HepG2 (cell line): ENCODE measurements around the gene NME7. TPM values are rescaled to one million over a fixed set of nuclear protein-coding genes. Genes with fewer than 3 reads are reported as not detected.
A peak's percentile ranks its signal among the peaks of the same experiment; 100 is the strongest.

ENCODE experiments used
- BORCS8-MEF2B ChIP-seq: sonication (generic); formaldehyde crosslinking; IDR thresholded peaks from 2 replicates; pipeline ENCODE4 v1.8.0; 2022; ENCODE audit warnings: mild to moderate bottlenecking, missing genetic modification reagents
- CBX2 ChIP-seq, 2 experiments: fragments of 200-600 bp in 1 of 2; sonication (generic); formaldehyde crosslinking in 1 of 2; IDR thresholded peaks; 2 replicates each; pipeline versions ENCODE4 v1.7.0 to v1.8.1; 2018 to 2022; ENCODE audit warnings: low read depth in 2 of 2, low read length in 1 of 2, mild to moderate bottlenecking in 1 of 2, missing genetic modification reagents in 1 of 2
- ETS1 ChIP-seq: sonication (generic); formaldehyde crosslinking; IDR thresholded peaks from 2 replicates; pipeline ENCODE4 v1.4.0; 2020; ENCODE audit warnings: missing genetic modification reagents
- FOXK1 ChIP-seq: sonication (generic); formaldehyde crosslinking; IDR thresholded peaks from 2 replicates; pipeline ENCODE4 v1.4.0; 2020; ENCODE audit warnings: low read depth, missing genetic modification reagents, borderline replicate concordance
- NR2F1 ChIP-seq, 2 experiments: fragments of 450-650 bp in 1 of 2; formaldehyde crosslinking in 1 of 2; IDR thresholded peaks; 2 replicates each; pipeline versions ENCODE4 v1.5.0 to v1.6.1; 2016 to 2020; ENCODE audit warnings: mild to moderate bottlenecking in 1 of 2, missing compliant biosample characterization in 1 of 2, missing genetic modification reagents in 1 of 2, moderate library complexity in 1 of 2
- SP5 ChIP-seq: IDR thresholded peaks from 2 replicates; pipeline ENCODE4 v1.6.1; 2016; ENCODE audit warnings: low read depth, borderline replicate concordance
- XRCC5 ChIP-seq: fragments of 200-400 bp; formaldehyde crosslinking; optimal IDR thresholded peaks from 2 replicates; pipeline ENCODE3; 2017; ENCODE audit warnings: mild to moderate bottlenecking, low read length
- ZC3H13 ChIP-seq: sonication (generic); formaldehyde crosslinking; IDR thresholded peaks from 2 replicates; pipeline ENCODE4 v1.8.1; 2023; ENCODE audit warnings: mild to moderate bottlenecking, missing genetic modification reagents, moderate library complexity
- ZNF432 ChIP-seq: sonication (generic); formaldehyde crosslinking; IDR thresholded peaks from 2 replicates; pipeline ENCODE4 v1.5.0; 2020; ENCODE audit warnings: missing genetic modification reagents, mild to moderate bottlenecking, borderline replicate concordance
- ZSCAN9 ChIP-seq: IDR thresholded peaks from 2 replicates; pipeline ENCODE4 v1.6.1; 2016; ENCODE audit warnings: borderline replicate concordance
- polyA plus RNA-seq, 8 experiments: library from polyadenylated mRNA; depleted of rRNA in 3 of 8; stranded (reverse) in 7 of 8; unstranded in 1 of 8; fragments of >200 nt; fragmentation: Illumina TruSeq in 4 of 8; extraction: Trizol in 4 of 8; gene quantifications; 2 replicates each; pipeline versions ENCODE4 v1.2.1 to v1.2.3, GENCODE V29; 2011 to 2016; ENCODE audit warnings: low read depth in 4 of 8, missing spikeins in 1 of 8, mixed read lengths in 1 of 8; ENCODE audit not compliant: insufficient read depth in 1 of 8
- total RNA-seq, 5 experiments: library from RNA; depleted of rRNA; stranded (reverse); fragments of >200 nt; fragmentation: Illumina TruSeq; extraction: Trizol; gene quantifications; 2 replicates each; pipeline ENCODE4 v1.2.3, GENCODE V29; 2016; ENCODE audit warnings: low read depth in 1 of 5
- TF ChIP-seq, protein P1 (sequence below): sonication (generic); formaldehyde crosslinking; IDR thresholded peaks from 2 replicates; pipeline ENCODE4 v1.4.0; 2020; ENCODE audit warnings: missing genetic modification reagents, low read depth, mild to moderate bottlenecking, borderline replicate concordance
- TF ChIP-seq, protein P2 (sequence below): sonication (generic); formaldehyde crosslinking; IDR thresholded peaks from 2 replicates; pipeline ENCODE4 v1.4.0; 2020; ENCODE audit warnings: mild to moderate bottlenecking, missing genetic modification reagents
- TF ChIP-seq, protein P3 (sequence below): sonication (generic); formaldehyde crosslinking; IDR thresholded peaks from 2 replicates; pipeline ENCODE4 v1.4.0; 2020; ENCODE audit warnings: low read depth, mild to moderate bottlenecking, missing genetic modification reagents
- TF ChIP-seq, protein P4 (sequence below): sonication (generic); formaldehyde crosslinking; IDR thresholded peaks from 2 replicates; pipeline ENCODE4 v1.5.1; 2020; ENCODE audit warnings: mild to moderate bottlenecking, missing genetic modification reagents, moderate library complexity
- TF ChIP-seq, protein P5 (sequence below): sonication (generic); formaldehyde crosslinking; IDR thresholded peaks from 2 replicates; pipeline ENCODE4 v1.5.1; 2020; ENCODE audit warnings: mild to moderate bottlenecking, moderate library complexity, missing genetic modification reagents
- TF ChIP-seq, protein P6 (sequence below): sonication (generic); formaldehyde crosslinking; IDR thresholded peaks from 2 replicates; pipeline ENCODE4 v1.5.0; 2020; ENCODE audit warnings: missing genetic modification reagents, mild to moderate bottlenecking, borderline replicate concordance

NME7 gene
- total and polyA plus RNA-seq, 2 of the 13 experiments (the other 11 are each of a cell fraction or from before 2014, with no cell fraction given): 9.4 to 22.5 TPM

DNA sequence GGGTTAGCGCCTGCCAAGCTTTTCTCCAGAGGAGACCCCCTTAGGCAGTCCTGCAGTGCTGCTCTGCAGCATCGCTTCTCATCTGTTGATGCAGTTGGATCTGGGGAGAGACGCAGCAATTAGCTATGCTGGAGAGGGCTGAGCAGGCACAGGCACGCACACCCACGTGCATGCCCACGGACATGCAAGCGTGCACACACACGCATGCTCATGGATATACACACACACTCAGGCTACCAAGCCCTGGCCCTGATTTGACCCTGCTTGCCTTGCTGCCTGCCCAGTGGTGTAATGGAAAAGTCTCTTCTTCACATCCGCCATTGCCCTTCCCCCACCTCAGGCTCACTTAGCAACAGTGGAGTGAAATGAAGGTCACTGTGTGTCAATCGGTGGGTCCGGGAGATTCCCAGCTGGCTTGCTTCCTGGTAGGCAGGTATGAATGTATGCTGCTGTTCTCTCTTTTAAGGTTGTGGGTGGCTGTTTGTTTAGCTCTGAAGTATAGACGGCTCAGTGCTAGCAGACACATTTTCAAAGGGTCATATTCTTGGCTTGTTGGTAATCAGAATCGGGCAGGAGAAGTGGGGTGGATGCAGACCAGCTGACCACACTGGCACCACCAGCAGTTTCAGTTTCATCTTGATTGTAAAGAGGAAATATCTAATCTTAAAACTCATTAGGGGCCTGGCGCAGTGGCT, 251.6 kb downstream of the NME7 start (continued):
- TF ChIP-seq, protein P1, sequence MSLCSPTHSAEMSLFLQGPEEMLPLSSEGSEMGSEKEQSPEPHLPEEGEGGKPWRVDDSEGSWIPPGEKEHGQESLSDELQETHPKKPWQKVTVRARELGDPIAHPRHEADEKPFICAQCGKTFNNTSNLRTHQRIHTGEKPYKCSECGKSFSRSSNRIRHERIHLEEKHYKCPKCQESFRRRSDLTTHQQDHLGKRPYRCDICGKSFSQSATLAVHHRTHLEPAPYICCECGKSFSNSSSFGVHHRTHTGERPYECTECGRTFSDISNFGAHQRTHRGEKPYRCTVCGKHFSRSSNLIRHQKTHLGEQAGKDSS (CRISPR knock-in tag): no peak
- TF ChIP-seq CBX2 (IDR thresholded peaks at IDR 0.05; ENCODE audit: low read depth, low read length) (no peak), CBX2 (CRISPR knock-in tag; IDR thresholded peaks at IDR 0.05; ENCODE audit: low read depth) (no peak), ZSCAN9 (CRISPR knock-in tag) (peak; percentile 76; the same call in 1 of the 2 replicates), NR2F1 (CRISPR knock-in tag; IDR thresholded peaks at IDR 0.05) (no peak; a peak in 3 of 4 replicates), SP5 (CRISPR knock-in tag) (peak; percentile 42; the same call in 1 of the 2 replicates), FOXK1 (CRISPR knock-in tag) (peak; percentile 77; the same call in 1 of the 2 replicates), XRCC5 (peak; percentile 50), ZNF432 (CRISPR knock-in tag) (no peak), ZC3H13 (CRISPR knock-in tag) (peak; percentile 78), ETS1 (CRISPR knock-in tag) (no peak), BORCS8-MEF2B (peak; percentile 63; the same call in 1 of the 2 replicates)
- TF ChIP-seq, protein P2, sequence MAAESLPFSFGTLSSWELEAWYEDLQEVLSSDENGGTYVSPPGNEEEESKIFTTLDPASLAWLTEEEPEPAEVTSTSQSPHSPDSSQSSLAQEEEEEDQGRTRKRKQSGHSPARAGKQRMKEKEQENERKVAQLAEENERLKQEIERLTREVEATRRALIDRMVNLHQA (CRISPR knock-in tag): no peak
- TF ChIP-seq, protein P3, sequence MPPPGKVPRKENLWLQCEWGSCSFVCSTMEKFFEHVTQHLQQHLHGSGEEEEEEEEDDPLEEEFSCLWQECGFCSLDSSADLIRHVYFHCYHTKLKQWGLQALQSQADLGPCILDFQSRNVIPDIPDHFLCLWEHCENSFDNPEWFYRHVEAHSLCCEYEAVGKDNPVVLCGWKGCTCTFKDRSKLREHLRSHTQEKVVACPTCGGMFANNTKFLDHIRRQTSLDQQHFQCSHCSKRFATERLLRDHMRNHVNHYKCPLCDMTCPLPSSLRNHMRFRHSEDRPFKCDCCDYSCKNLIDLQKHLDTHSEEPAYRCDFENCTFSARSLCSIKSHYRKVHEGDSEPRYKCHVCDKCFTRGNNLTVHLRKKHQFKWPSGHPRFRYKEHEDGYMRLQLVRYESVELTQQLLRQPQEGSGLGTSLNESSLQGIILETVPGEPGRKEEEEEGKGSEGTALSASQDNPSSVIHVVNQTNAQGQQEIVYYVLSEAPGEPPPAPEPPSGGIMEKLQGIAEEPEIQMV (CRISPR knock-in tag): 0 out of 2 replicates have a peak, but pooled peaks have one; percentile 22
- TF ChIP-seq, protein P4, sequence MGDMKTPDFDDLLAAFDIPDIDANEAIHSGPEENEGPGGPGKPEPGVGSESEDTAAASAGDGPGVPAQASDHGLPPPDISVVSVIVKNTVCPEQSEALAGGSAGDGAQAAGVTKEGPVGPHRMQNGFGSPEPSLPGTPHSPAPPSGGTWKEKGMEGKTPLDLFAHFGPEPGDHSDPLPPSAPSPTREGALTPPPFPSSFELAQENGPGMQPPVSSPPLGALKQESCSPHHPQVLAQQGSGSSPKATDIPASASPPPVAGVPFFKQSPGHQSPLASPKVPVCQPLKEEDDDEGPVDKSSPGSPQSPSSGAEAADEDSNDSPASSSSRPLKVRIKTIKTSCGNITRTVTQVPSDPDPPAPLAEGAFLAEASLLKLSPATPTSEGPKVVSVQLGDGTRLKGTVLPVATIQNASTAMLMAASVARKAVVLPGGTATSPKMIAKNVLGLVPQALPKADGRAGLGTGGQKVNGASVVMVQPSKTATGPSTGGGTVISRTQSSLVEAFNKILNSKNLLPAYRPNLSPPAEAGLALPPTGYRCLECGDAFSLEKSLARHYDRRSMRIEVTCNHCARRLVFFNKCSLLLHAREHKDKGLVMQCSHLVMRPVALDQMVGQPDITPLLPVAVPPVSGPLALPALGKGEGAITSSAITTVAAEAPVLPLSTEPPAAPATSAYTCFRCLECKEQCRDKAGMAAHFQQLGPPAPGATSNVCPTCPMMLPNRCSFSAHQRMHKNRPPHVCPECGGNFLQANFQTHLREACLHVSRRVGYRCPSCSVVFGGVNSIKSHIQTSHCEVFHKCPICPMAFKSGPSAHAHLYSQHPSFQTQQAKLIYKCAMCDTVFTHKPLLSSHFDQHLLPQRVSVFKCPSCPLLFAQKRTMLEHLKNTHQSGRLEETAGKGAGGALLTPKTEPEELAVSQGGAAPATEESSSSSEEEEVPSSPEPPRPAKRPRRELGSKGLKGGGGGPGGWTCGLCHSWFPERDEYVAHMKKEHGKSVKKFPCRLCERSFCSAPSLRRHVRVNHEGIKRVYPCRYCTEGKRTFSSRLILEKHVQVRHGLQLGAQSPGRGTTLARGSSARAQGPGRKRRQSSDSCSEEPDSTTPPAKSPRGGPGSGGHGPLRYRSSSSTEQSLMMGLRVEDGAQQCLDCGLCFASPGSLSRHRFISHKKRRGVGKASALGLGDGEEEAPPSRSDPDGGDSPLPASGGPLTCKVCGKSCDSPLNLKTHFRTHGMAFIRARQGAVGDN (CRISPR knock-in tag): peak; percentile 85
- TF ChIP-seq, protein P5, sequence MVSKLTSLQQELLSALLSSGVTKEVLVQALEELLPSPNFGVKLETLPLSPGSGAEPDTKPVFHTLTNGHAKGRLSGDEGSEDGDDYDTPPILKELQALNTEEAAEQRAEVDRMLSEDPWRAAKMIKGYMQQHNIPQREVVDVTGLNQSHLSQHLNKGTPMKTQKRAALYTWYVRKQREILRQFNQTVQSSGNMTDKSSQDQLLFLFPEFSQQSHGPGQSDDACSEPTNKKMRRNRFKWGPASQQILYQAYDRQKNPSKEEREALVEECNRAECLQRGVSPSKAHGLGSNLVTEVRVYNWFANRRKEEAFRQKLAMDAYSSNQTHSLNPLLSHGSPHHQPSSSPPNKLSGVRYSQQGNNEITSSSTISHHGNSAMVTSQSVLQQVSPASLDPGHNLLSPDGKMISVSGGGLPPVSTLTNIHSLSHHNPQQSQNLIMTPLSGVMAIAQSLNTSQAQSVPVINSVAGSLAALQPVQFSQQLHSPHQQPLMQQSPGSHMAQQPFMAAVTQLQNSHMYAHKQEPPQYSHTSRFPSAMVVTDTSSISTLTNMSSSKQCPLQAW (CRISPR knock-in tag): peak; percentile 85
- TF ChIP-seq, protein P6, sequence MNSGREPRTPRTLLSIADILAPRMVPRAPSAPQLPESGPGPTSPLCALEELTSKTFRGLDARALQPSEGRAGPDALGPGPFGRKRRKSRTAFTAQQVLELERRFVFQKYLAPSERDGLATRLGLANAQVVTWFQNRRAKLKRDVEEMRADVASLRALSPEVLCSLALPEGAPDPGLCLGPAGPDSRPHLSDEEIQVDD (CRISPR knock-in tag): no peak
